IMR-90 (cell line): ENCODE data around the gene ARHGEF7.

Experiments
- BHLHE40 ChIP-seq: fragments of 150-350 bp; IDR thresholded peaks from 2 replicates; pipeline ENCODE4 v1.6.1; 2016; ENCODE audit warnings: mild to moderate bottlenecking, low read depth, low read length
- CEBPB ChIP-seq: IDR thresholded peaks from 2 replicates; pipeline ENCODE4 v1.6.1; 2012; ENCODE audit warnings: low read depth, low read length, improper control_type of control experiment
- CTCF ChIP-seq: conservative IDR thresholded peaks from 2 replicates; pipeline ENCODE4 v1.5.1; 2012; ENCODE audit warnings: mild to moderate bottlenecking, low read depth, low read length, improper control_type of control experiment
- NFE2L2 ChIP-seq: fragments of 150-350 bp; IDR thresholded peaks from 2 replicates; pipeline ENCODE4 v1.6.1; 2016; ENCODE audit warnings: low read depth, mild to moderate bottlenecking, low read length
- POLR2A ChIP-seq: IDR thresholded peaks from 2 replicates; pipeline ENCODE4 v1.6.1; 2012; ENCODE audit warnings: mild to moderate bottlenecking, low read depth, low read length
- RFX5 ChIP-seq: IDR thresholded peaks from 2 replicates; pipeline ENCODE4 v1.8.0; 2012; ENCODE audit warnings: low read depth, mild to moderate bottlenecking, low read length, moderate library complexity
- USF2 ChIP-seq: fragments of 150-350 bp; IDR thresholded peaks from 2 replicates; pipeline ENCODE4 v1.6.1; 2017; ENCODE audit warnings: mild to moderate bottlenecking, antibody characterized with exemption, low read length, low read depth

GRCh38 chr13:111080642-111081041 is 34.5 kb upstream of the ARHGEF7 start:
- TF ChIP-seq CTCF (no peak), USF2 (no peak), CEBPB (no peak), RFX5 (no peak), POLR2A (no peak), BHLHE40 (no peak), NFE2L2 (no peak)
